Large intestine (tissue), 3 donors: ENCODE results near the gene SNCAIP. TPM values are rescaled to one million over a fixed set of nuclear protein-coding genes. Genes with fewer than 3 reads are reported as not detected.

Experiments
- DNase-seq, 2 donors: peaks; one replicate each; pipeline versions ENCODE4 v3.0.0 to v3.0.0-alpha.2; 2013
- H3K27ac ChIP-seq: one replicate; pipeline ENCODE4 v1.5.1; 2013; ENCODE audit warnings: low read length
- H3K27me3 ChIP-seq: 2 replicates; pipeline ENCODE4 v1.6.1; 2013; ENCODE audit warnings: low read length; ENCODE audit not compliant: control insufficient read depth, insufficient read depth
- H3K36me3 ChIP-seq: 2 replicates; pipeline ENCODE4 v1.6.1; 2013; ENCODE audit warnings: low read length; ENCODE audit not compliant: control insufficient read depth, insufficient read depth
- H3K4me1 ChIP-seq: one replicate; pipeline ENCODE4 v1.6.1; 2013; ENCODE audit warnings: low read length; ENCODE audit not compliant: control insufficient read depth, insufficient read depth
- H3K4me3 ChIP-seq: one replicate; pipeline ENCODE4 v1.5.1; 2013; ENCODE audit warnings: low read length
- H3K9me3 ChIP-seq: one replicate; pipeline ENCODE4 v1.6.1; 2013; ENCODE audit warnings: mild to moderate bottlenecking, low read depth, low read length, moderate library complexity; ENCODE audit not compliant: control insufficient read depth
- WGBS: methylation state at CpG from one replicate; pipeline ENCODE4 v1.1.5; 2013; ENCODE audit warnings: low lambda C conversion rate; ENCODE audit not compliant: insufficient coverage; 5-methylcytosine and 5-hydroxymethylcytosine counted together
- polyA plus RNA-seq: library from polyadenylated mRNA; unstranded; fragments of 120-200 nt; gene quantifications from one replicate; pipeline ENCODE4 v1.2.1, GENCODE V29; 2013

The SNCAIP gene
- polyA plus RNA-seq, 1 donor, result 7.3 TPM

DNA sequence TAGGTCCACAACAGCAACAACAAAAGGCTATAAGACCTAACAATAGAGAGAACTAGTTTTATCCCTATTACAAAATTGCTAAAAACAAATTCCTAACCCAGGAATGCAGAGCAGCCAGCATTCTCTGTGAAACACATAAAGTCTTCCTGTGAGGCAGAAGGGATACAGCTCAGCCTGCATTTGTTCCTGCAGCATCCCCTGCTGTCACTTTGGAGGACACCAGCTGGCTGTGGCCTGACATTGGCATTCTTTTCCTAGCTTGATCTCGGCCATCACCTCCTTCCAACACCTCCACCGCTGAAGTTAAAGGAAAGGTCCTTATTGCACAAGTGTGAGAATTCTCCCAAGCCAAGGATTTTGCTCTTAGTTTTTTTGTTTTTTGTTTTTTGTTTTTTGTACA, 186.1 kb downstream of the SNCAIP start:
- peak in 1 of 2 donors; percentile 18 for DNase-seq
- H3K4me3 ChIP-seq, result no peak overlapping the region
- H3K27me3 ChIP-seq, result no peaks in the 10 kb centered on the region
- WGBS, result no CpG with 5 or more reads among the region's 2 CpGs
- H3K36me3 ChIP-seq, result no peaks in the 10 kb centered on the region
- H3K4me1 ChIP-seq, result no peaks in the 10 kb centered on the region
- H3K9me3 ChIP-seq, result no peaks in the 10 kb centered on the region
- H3K27ac ChIP-seq, result no peak overlapping the region

DNA sequence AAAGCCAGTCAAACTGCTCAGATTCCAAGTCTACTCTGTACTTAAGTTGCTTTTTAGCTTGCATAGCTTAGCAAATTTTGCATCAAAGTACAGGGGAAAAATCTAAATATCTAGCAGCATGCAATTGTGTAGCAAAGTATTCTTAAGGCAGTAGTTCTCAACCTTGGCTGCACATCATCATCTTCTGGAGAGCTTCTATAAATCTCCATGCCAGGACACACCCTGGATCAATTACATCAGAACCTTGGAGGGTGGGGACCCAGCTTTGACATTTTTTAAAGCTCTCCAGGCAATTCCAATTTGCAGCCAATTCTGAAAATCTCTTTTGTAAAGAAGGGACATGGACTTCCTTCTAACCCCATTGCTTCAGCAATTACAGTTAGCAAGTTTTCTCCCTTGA, 187.5 kb downstream of the SNCAIP start:
- no peaks in the 10 kb centered on the region for H3K4me1 ChIP-seq
- H3K4me3 ChIP-seq, result no peak overlapping the region
- no peaks in the 10 kb centered on the region for H3K36me3 ChIP-seq
- H3K27ac ChIP-seq, result no peak overlapping the region
- no peak for DNase-seq
- H3K9me3 ChIP-seq, result no peaks in the 10 kb centered on the region
- H3K27me3 ChIP-seq, result no peaks in the 10 kb centered on the region

- Histone ChIP-seq H3K27me3 (no peaks in the 10 kb centered on the region), H3K9me3 (no peaks in the 10 kb centered on the region), H3K27ac (no peak overlapping the region), H3K4me1 (no peaks in the 10 kb centered on the region), H3K4me3 (no peak overlapping the region), H3K36me3 (no peaks in the 10 kb centered on the region)
- DNase-seq, result peak in 1 of 2 donors; percentile 29
- WGBS, result 56% methylated on average over 2 of the region's 12 CpGs
These were observed 188.4 kb downstream of the SNCAIP start for GRCh38 chr5:122500245-122501088.

DNA sequence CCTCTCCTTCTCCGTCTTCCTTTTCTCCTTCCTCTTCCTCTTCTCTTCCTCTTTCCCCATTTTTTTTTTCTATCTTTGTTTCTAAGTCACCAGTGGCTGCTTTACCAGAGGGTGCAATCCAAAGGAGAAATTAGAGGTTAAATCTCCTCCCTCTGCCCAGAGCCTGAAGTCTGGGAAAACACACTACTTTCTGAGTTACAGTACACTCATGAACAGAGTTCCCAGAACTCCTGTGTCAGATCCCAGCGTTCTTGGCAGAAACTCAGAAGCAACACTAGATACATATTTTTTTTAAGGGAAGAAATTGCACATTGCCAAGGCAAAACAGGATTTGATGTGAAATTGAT, 189.0 kb downstream of the SNCAIP start:
- H3K27ac ChIP-seq, result no peak overlapping the region
- no peaks in the 10 kb centered on the region for H3K27me3 ChIP-seq
- no peaks in the 10 kb centered on the region for H3K36me3 ChIP-seq
- DNase-seq, result no peak
- no peaks in the 10 kb centered on the region for H3K9me3 ChIP-seq
- no peaks in the 10 kb centered on the region for H3K4me1 ChIP-seq
- 63% methylated on average over 1 of the region's 2 CpGs for WGBS
- no peak overlapping the region for H3K4me3 ChIP-seq

GRCh38 chr5:122507045-122507444, 195.0 kb downstream of the SNCAIP start:
- no peaks in the 10 kb centered on the region for H3K9me3 ChIP-seq
- H3K27me3 ChIP-seq, result no peaks in the 10 kb centered on the region
- no peaks in the 10 kb centered on the region for H3K36me3 ChIP-seq
- no peaks in the 10 kb centered on the region for H3K4me1 ChIP-seq
- WGBS, result 80% methylated on average over 1 of the region's 1 CpG
- no peak overlapping the region for H3K4me3 ChIP-seq
- H3K27ac ChIP-seq, result no peak overlapping the region
- no peak for DNase-seq

DNA sequence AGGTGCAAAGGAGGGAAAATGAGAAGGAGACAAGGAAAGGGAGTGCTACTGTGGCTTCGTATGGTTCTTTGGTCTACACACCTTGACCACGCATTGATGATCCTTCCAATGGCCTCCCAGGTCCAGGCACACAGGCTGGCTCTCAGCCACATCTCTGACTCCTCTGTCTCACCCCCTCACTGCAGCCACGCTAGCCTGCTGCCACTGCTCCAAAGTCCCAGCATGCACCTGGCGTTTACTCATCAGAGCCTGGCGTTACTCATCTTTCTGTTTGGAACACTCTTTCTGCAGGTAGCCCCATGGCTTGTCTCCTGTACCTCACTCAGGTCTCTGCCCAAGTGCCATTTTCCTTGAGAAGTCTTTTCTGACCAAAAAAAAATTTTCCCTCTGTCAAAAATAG, 195.5 kb downstream of the SNCAIP start:
- no peaks in the 10 kb centered on the region for H3K27me3 ChIP-seq
- no CpG with 5 or more reads among the region's 5 CpGs for WGBS
- no peaks in the 10 kb centered on the region for H3K36me3 ChIP-seq
- no peak overlapping the region for H3K27ac ChIP-seq
- no peaks in the 10 kb centered on the region for H3K9me3 ChIP-seq
- H3K4me1 ChIP-seq, result no peaks in the 10 kb centered on the region
- DNase-seq, result no peak
- no peak overlapping the region for H3K4me3 ChIP-seq

DNA sequence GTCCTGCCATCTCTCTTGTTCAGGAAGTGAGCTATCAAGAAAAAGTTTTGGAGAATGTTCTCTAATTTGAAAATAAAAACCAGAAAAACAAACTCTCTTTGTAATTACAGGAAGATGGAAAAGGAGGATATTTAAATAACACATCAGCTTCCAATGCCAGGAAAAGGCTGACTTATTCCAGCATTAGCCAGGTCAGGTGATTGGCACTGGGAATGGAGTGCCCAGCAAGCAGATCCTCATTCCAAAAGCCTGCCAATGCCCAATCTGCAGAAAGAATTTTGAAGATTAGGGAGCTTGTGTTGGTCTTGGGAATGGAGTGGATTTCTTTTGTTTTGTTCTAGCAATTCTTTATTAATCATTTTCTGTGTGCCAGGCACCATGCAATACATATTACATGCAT, 196.6 kb downstream of the SNCAIP start:
- no peak overlapping the region for H3K4me3 ChIP-seq
- H3K9me3 ChIP-seq, result no peaks in the 10 kb centered on the region
- no peaks in the 10 kb centered on the region for H3K27me3 ChIP-seq
- no peak for DNase-seq
- H3K36me3 ChIP-seq, result no peaks in the 10 kb centered on the region
- no peak overlapping the region for H3K27ac ChIP-seq
- H3K4me1 ChIP-seq, result no peaks in the 10 kb centered on the region

Other genes starting within 250 kb of the SNCAIP start
- gene LOX, start 234.0 kb upstream of the SNCAIP start, polyA plus RNA-seq, result 10.9 TPM
- gene ZNF474, start 182.7 kb upstream of the SNCAIP start, polyA plus RNA-seq, result 0.64 TPM